Fibroblast of gingiva (primary cell): ENCODE data around the gene HES5.

ENCODE experiments used
- DNase-seq: peaks from one replicate; pipeline ENCODE4 v3.0.0-alpha.2; 2011; ENCODE audit warnings: low read depth

The HES5 gene

DNA sequence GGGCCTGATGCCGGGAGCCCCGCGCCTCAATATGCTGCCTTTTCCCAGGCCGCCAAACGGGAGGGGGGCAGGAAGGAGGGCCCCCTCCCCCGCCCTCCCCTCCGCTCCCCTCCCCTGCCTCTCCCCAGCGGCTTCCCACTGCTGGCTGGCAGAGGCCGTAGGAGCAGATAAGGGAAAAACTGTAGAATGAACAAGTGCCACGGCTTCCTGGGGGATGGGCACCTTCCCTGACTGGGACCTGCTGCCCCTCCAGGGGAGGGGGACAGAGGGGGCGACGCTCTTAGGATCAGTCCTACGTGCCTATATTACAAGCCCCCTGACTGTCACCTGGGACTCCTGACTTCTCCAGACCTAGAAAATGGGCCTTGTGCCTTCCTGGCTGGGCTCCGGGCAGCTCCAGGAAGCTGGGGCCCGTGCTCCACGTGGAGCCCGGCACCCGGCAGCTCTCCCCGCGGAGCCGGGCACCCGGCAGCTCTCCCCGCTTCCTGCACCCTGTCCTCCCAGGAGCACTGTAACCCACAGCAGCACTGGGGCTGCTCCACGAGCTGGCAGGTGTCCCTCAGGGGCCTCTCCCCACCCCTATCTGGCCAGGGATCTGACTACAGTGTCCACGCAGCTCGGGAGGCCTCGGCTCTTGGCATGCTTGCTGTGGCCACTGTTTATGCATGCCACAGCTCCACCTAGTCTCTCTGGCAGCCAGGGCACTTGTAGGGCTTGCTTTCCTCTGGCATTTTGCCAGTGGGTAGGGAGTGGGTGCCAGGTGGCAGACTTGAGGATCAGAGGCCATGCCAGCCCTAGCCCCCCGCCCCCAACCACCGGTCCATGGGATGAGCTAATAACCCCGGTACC is 674 bp upstream of the HES5 start:
- no peak for DNase-seq

DNA sequence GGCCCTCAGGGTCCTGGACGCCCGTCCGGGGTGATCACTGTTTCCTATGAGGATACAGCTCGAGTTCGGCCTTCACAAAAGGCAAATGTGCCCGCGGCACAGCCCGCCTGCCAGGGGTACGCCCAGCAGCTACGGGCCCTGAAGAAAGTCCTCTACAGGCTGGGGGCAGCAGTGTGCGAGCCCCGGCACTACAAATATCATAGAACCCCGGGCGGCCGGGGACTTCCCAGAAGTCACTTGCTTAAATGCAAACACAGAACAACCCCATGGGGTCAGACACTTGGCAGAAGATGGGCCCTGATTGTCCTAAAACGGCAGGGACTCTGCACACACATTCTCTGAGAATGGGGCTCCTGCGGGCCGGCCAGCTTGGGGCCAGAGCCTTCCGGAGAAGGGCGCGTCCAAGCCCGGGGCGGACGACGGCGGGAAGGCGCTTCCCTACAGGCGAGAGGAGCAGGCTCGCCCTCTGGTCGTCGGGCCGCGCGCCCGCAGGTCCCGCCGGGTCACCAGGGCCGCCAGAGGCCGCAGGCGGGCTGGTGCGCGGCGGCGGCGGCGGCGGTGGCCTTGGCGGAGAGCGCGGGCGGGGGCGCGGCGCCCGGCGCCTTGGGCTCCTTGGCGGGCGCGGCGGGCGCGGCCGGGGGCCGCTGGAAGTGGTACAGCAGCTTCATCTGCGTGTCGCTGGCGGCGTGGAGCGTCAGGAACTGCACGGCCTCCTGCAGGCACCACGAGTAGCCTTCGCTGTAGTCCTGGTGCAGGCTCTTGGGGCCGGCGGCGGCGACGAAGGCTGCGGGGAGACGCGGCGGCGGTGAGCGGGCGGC is 888 bp downstream of the HES5 start:
- no peak for DNase-seq

DNA sequence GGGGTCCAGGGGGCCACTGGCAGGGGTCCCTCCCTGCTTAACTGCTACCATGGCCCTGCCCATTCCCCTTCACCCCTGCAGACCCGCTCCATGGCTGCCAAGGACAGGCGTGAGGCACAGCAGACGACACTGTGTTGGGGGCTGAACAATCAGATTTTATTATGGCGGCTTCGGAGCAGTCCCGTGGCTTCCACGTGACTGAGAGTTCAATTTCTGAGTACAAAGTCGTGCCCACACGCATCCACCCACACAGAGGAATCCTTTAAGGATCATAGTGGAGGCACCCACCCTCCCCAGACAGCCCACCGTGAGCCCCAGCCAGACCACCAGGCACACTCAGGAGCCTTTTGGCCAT is 1.5 kb downstream of the HES5 start:
- no peak for DNase-seq

DNA sequence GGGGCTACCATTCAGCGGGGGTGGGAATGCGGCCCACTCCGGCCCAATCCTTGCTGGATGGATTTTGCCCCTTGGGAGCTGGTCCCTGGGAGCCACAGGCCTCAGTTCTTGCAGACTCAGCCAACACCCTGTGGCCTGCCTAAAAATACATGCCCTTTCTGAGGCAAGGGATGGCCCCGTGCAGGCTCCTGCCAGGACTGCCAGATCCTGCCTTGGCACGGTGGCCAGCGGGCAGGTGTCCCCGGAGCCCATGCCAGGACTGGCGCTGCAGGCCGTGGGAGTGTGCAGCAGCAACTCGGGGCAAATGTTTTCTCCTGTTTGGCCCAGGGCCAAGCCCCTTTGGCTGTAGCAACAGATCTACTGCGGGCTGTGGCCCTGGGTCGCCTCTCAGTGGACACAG is 2.0 kb downstream of the HES5 start:
- DNase-seq = no peak

DNA sequence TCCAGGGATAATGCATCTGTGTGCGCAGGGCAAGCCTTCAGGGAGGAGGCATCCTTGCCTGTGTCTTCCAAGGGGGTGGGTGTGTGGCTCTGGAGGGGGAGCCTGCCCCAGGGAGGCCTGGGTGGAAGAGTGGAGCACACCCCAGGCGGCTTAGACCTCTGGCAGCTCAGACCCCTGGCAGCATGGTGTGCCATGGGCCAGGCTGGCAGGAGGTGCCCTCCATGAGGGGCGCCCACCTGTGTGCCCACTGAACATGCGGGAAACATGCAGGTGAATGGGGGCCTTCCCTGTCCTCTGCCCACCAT is 2.6 kb downstream of the HES5 start:
- no peak for DNase-seq

DNA sequence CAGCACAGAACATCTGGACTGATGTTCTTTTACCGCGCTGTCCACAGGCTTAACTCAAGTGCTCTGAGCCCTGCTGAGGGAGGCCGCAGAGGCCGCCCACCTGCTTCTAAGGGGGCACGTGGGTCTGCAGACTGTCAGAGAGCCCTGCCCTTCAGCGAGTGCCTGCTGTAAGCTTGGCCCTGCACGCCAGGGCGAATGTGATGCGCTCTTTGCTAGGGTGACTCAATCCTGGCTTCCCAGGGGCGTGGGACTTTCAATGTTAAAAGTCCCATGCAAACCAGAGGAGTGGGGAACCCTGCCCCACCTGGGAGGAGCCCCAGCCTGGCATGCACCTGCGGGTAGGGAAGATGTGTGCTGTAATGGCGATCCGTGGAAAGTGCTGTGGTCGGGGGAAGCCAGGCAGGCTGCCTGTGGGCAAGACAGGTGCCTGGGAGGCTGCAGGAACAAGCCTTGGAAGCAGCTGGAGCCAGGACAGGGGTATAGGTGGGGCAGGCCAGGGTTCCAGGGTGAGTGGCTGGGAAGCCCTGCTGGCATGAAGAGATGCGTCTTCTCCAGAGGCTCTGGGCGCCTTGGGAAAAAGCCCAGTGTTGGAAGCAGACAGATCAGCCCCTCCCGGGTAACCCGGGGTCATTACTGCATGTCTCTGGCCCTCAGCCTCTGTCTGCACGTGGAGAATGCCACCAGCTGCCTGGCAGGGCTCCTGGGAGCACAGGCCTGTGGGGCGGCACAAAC is 3.1 kb downstream of the HES5 start:
- peak; percentile 31 for DNase-seq

DNA sequence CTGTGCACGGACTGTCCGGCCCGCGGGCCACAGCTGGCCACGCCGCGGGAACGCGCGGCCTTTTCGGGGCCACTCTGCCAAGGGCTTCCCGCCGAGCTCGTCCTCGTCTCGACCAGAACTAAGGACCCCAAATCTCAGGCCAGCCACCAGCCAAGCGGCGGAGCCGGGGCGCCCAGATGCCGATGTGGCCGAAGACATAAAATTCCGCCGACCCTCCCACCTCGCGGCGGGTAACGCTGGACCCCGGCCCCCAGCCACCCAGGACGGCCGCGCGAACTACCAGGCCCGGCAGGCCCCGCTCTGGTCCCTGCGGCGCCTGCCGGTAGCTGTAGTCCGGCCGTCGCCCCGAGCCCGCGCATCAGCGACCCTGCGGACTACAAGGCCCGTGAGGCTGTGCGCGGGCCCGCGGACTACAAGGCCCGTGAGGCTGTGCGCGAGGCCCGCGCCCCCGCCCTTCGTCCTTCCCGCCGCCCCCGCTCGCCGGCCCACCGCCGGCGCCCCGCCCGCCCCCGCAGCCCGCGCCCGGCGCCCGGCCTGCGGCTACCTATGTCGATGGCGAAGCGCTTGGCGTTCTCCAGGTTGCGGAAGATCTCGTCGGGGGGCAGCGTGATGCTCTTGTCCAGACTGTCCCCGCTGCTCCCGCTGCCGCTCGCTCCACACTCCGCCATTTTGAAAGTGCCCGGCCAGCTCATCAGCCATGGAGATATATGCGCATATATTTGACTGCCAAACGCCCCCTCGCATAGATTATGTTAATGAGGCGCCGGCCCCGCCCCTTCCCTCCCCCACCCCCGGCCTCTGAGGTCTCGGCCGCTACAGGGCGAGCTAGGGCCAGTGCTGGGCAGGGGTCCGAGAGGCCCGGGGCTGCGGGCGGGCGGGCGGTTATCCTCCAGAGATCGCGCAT is 3.9 kb downstream of the HES5 start, which contains the start of gene PANK4:
TSS of gene PANK4 (minus strand) at position 677 of the 904 bp plus-strand sequence. CDS start at position 668, 9 bp downstream.
- peak; percentile 92 for DNase-seq

DNA sequence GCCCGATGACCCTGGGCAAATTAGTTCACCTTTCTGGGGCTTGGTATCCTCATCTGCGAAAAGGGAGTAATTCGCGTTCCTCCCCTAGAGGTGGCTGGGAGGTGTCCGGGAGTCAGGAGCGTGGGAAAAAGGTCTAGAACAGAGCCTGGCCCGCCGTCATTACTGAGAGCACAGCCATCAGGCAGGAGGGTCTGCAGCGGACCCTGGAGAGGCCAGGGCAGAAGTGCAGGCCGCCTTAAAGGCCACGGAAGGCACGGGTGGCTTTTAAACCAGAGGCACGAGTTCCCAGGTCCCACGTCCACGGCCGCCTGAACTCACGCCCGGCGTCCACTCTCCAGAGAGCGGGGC is 4.5 kb downstream of the HES5 start:
- DNase-seq = no peak

DNA sequence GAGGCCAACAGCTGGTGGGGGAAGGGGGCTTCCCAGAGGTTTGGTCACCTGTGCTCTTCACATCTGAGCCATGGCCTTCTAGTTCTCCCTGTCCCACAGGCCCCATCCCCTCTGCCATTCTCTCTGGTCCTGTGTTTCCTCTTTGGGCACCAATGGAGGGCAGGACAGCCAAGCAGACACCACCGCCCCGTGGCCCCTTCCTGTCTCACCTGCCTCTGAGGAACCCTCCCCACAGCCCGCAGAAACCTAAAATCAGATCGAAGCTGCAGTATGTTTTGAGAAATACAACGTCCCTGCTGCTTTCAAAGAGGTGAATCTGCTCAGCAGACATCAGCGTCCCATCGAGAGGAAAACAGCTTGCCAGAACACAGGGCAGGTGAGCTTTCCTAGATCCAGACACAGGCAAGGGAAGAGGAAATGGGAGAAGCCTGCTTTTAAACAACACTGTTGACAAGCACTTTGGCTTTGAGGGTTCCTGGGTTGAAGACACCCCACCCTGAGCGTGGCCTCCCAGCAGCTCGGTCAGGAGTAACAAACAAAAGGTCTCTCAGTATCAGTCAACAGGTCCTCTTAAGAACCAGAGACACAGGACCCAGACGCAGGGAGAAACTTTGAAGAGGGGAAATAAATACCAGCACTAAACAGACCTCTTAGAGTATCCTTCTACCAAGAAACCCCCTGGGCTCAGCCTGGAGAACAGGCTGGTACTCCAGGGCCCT is 6.0 kb downstream of the HES5 start:
- no peak for DNase-seq

DNA sequence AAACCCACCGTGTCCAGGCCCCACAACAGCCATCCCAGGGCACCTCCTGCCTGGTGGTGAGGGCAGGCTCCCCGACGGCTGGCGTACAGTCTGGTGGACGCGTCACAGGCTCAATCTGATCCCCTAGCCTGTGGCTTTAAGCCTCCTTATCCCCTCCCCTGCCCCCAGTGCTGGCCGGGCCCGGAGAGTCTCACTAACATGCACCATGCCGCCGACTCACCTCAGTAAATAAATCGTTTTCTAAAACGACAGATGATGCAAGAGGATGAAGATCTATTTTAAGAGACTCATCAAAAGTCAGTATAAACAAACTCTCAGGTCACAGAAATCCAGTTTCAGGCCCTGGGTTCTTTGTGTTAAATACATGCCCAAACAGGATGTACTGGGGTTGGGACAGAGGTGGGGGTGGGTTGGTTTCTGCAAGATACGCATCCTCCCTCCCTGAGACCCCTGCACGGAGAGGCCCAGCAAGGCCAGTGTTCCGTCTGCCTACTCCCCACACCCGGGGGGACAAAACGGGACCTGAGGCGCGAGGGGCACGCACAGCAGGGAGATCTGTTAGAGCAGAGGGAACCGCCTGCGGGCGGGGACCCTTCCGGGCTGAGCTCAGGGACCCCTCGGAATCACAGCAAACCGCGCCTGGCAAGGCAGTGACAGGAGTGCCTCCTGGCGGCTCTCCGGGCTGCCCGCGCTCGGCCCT is 6.7 kb downstream of the HES5 start:
- peak; percentile 15 for DNase-seq

DNA sequence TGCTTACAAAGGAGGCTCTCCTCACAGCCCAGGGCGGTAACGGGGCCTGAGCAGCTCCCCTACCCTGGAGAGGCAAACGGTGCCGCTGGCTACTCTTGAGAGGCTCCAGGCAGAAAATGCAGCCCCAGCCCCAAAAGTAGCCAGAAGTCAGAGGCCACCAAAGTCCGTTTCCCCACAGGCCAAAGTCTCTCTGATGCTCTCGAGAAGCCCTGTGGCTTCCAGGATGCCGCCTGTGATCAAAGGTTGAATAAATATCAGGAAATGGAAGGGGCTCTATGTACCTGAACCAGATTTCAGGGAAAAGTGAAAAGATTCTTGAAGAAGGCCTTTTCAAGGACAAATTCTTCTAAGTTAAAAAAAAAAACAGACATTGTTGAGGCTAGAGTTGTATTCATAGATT is 7.8 kb downstream of the HES5 start:
- no peak for DNase-seq

DNA sequence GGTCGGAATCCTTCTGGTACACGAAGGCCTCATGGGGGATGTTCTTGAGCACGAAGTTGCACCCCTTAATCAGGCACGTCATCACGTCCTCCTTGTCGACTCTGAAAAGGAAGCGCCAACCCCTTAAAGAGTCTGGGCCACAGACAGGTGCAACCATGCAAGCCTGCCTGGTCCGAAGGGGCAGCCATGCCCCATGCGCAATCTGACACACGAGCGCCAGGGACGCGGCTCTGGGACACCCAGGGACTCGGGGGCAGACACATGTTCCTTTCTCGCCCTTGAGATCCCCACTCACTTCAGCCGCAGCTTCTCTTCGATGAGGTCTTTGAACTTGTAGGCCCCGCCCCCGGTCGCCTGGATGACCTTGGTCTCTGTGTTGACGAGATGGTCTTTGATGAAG is 9.3 kb downstream of the HES5 start:
- no peak for DNase-seq

DNA sequence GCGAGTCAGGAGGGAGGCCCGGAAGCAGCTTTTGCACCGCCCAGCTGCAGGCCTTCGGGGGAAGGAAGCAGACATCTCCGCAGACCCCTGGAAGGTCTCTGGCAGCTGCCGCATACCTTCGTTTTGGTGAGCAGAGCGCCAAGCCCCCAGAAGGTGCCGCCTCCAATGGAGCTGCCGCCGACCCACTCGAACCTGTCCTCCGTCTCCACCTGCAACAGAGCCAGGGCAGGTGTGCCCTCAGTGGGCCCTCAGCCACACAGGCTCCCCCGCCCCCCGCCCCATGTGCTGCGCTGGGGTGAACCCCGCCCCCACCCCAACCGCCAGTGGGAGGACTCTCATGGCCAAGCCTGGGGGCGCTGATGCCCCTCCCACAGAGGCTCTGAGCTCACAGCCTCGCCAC is 9.9 kb downstream of the HES5 start:
- no peak for DNase-seq

DNA sequence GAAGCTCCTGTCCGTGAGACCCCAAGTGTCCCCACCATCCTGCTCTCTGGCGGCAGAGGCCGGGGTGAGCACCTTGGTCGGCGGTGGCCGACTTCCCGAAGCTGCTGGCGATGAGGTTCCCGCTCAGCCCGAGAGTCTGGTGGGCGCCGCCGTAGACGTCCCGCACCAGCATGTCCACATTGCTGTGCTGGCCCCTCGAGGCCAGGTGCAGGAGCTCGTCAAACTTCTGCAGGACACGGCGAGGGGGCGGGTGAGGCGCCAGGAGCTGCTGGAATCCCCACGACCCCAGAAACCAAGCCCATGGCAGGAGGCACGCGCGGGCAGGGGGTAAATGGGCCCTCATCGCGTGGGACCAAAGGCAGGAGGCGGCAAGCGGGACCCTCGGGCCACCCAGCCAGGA is 10.3 kb downstream of the HES5 start:
- DNase-seq = no peak

DNA sequence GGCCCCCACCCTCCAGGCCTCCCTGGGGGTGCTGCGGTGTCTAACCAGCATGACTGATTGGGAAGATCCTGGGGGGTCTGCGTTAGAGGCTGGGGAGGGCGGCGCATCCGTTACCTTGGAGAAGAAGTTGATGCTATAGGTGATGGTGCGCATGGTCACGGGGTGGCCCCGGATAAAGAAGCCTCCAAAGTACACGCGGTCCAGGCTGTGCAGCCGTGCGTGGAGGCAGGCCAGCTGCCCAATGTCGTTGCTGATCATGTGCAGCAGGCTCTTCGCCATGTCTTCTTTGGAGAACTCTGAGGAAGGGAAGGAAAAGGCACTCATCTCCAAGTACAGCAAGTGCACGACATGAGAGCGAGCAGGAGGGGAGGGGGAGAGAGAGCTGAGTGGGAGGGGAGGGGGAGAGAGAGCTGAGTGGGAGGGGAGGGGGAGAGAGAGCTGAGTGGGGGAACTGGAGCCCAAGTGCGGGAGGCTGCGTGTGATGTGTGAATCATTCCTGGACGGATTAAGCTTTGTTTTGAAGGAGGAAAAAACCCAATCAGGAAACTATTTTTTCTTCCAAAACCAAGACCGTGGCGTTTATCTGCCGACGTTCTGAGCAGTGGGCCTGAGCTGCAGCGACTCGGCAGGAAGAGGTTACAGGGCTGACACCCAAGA is 10.9 kb downstream of the HES5 start:
- DNase-seq = no peak

DNA sequence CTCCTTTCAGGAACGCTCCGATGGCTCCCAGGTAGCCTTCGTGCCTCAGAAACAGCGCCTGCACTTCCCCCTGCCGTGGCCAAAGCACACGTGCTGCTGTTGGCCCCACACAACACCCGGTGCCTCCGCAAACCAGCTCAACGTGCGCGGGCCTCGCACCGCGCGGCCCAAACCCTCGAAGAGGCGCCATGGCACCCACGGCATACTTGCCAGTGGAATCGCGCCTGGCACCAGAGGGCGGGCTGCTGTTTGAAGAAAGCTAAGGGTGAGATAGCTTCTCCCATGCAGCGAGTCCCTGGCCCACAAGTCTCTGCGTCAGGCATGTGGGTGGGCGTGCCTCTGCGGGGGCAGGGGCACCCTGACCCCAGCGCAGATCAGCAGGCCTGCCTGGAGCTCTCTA is 11.5 kb downstream of the HES5 start:
- DNase-seq = no peak

DNA sequence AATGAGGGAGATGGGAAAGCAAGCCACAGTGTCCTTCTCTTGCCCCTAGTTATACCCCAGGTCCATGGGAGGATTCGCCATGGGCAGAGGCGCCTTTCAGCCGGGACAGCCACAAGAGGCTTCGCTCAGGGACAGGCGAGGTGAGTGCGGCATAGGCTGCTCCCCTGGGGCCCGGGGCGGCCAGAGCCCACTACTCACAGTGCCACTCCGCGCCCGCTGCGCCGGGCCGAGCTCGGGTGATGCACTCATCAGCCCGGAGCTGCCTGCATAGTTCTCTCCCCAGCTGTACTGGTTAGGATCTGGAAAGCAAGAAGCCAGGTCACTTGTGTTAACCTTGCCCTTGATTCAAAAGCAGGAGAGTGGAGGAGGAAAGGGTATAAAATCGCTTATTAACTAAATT is 12.1 kb downstream of the HES5 start:
- no peak for DNase-seq

DNA sequence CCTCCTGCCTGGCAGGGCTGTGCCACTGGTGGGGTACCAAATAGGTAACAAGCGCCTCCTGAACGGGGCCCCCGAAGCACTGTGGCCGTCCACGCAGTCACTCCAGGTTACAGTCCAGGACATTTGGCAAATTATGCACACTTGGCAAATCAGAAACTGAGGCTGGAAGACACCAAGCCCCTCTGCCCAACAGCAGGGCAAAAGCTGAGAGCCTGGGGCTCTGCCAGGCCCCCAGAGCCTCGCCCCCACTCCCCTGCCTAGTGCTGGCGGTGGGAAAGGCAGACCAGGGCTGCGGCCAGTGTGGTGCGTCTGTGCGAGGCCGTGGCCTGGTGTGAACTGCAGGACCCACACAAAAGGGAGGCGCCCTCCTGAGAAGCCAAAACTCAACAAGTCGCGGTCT is 13.1 kb downstream of the HES5 start:
- DNase-seq = no peak

DNA sequence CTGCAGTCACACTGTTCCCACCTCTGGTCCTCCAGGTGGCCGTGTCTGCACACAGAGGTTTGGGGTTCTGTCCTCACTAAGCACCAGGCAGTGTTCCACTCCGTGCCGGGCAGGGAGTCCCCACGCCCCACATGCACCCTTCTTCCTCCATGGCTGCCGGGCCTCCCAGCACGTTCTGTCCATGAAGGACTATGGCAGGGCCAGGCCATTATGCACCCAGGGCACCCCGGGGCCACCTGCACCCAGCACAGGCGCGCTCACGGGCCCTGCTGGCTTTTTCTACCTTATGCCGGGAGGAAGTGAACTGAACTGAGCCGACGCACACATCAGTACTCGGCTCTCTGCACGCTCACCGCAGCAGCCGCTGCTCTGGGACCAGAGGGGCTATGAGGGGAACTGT is 13.9 kb downstream of the HES5 start:
- no peak for DNase-seq

DNA sequence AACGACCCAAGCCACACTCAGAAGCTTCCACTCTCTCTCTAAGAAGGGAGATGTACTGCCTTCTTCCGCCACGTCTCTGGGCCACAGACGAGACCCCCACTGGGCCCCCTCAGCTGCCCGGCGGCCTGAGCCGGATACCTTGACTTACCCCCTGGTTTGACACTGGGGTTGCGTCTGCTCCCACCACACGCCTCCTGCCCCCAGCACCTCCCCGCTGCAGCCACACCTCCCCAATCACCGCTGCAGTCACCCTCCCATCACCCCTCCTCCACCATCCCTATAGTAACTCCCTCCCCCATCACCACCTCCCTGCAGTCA is 14.3 kb downstream of the HES5 start:
- no peak for DNase-seq
